ENCODE measurements around the gene MAPK6. TPM values are rescaled to one million over a fixed set of nuclear protein-coding genes. Genes with fewer than 3 reads are reported as not detected.

Gene MAPK6
- total and polyA plus RNA-seq, 2 of the 8 experiments (the other 6 are each of a cell fraction or from before 2014, with no cell fraction given): 22.6 to 108 TPM

DNA sequence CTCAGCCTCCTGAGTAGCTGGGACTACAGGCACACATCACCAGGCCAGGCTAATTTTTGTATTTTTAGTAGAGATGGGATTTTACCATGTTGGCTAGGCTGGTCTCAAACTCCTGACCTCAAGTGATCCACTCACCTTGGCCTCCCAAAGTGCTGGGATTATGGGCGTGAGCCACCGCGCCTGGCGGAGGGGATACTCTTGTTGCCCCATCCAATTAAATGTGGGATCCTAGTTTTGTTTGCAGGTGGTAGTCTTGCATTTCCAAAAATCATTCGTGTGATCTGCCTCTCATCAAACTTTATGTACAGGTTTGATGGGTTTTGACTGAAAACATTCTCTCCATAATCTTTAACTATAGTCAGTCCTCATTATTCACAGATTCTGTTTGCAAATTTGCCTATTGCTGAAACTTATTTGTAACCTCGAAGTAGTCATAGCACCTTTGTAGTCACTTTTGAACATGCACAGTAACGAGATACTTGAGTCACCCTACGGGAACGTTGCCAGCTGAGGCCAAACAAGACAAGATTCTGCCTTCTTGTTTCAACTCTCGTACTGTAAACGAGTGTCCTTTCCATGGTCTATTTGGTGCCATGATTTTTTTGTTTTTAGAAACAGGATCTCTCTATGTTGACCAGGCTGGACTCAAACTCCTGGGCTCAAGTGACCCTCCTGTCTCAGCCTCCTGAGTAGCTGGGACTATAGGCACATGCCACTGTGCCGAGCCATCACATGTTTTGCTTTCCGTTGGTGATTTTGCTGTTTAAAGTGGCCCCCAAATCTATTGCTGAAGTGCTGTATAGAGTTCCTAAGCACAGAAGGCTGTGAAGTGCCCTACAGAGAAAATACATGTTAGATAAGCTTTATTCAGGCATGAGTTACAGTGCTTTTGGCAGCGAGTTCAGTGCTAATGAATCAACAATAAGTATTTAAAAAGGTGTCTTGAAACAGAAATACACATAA lies 8.1 kb upstream of the MAPK6 start:
- Histone ChIP-seq H4K20me1 (replicated peaks in 1 of 2; ENCODE audit: control insufficient read depth in 1 of 2, insufficient read depth in 2 of 2, low read length in 2 of 2) (no peaks in the 10 kb centered on the region), H2BK5ac (ENCODE audit: low read depth, low read length) (no peak overlapping the region), H3K23me2 (ENCODE audit: low read depth, low read length) (no peaks in the 10 kb centered on the region), H3K9me3 (ENCODE audit: insufficient read depth in 2 of 2, low read depth in 1 of 2, low read length in 1 of 2) (no peaks in the 10 kb centered on the region), H3K27ac (ENCODE audit: low read depth, low read length) (no peak overlapping the region), H2AK5ac (ENCODE audit: low read depth, low read length) (no peak overlapping the region), H3K4ac (replicated peaks; ENCODE audit: insufficient read length, low read depth, low read length) (no peak overlapping the region), H3K9ac (replicated peaks in 1 of 4; ENCODE audit: extremely low read depth in 1 of 4, low read depth in 3 of 4, low read length in 3 of 4) (no peak overlapping the region), H3K79me2 (ENCODE audit: control insufficient read depth in 1 of 2, insufficient read depth in 2 of 2, low read length in 2 of 2) (no peaks in the 10 kb centered on the region), H2BK12ac (ENCODE audit: low read depth, low read length) (no peak overlapping the region), H3K23ac (ENCODE audit: insufficient read length) (no peak overlapping the region), H3K27me3 (replicated peaks in 1 of 4; ENCODE audit: control insufficient read depth in 3 of 4, extremely low read depth in 1 of 4, insufficient read depth in 3 of 4, low read length in 3 of 4) (no peaks in the 10 kb centered on the region), H2AFZ (ENCODE audit: low read length) (no peak overlapping the region), H2BK120ac (replicated peaks; ENCODE audit: low read depth, low read length) (no peak overlapping the region), H3K79me1 (ENCODE audit: low read depth, low read length) (no peaks in the 10 kb centered on the region), H3K4me2 (ENCODE audit: insufficient read depth in 1 of 2, low read depth in 2 of 2, low read length in 2 of 2) (no peak overlapping the region), H2BK20ac (ENCODE audit: low read length) (no peak overlapping the region), H3K56ac (replicated peaks; ENCODE audit: insufficient read length, low read depth, low read length) (no peak overlapping the region), H2BK15ac (ENCODE audit: low read length) (no peak overlapping the region), H4K8ac (ENCODE audit: extremely low read depth, insufficient read depth, low read length) (no peak overlapping the region), H4K91ac (replicated peaks; ENCODE audit: insufficient read length, low read length) (no peak overlapping the region), H3K18ac (ENCODE audit: extremely low read depth, low read length) (no peak overlapping the region), H3K4me1 (replicated peaks in 1 of 4; ENCODE audit: control insufficient read depth in 3 of 4, insufficient read depth in 4 of 4, low read length in 3 of 4) (no peaks in the 10 kb centered on the region), H3K14ac (ENCODE audit: insufficient read length) (no peak overlapping the region), H4K5ac (ENCODE audit: insufficient read length, low read depth, low read length) (no peak overlapping the region), H3K36me3 (ENCODE audit: control insufficient read depth in 2 of 4, insufficient read depth in 4 of 4, low read length in 3 of 4) (no peaks in the 10 kb centered on the region), H3K4me3 (ENCODE audit: extremely low read depth in 1 of 4, insufficient read depth in 2 of 4, low read depth in 3 of 4, low read length in 4 of 4) (no peak overlapping the region)
- DNase-seq (ENCODE audit: low read depth in 1 of 2, low spot score in 2 of 2) (no peak), FAIRE-seq (no peak)
- WGBS, 2 experiments (ENCODE audit: extremely low coverage in 1 of 2, insufficient coverage in 1 of 2, insufficient read length in 1 of 2, insufficient replicate concordance in 2 of 2, low coverage in 1 of 2, low lambda C conversion rate in 2 of 2, missing lambda C conversion rate in 1 of 2): 88% methylated on average over 14 of the region's 14 CpGs; no CpG with 5 or more reads in 1 of the 2 experiments
- POLR2A ChIA-PET (ENCODE audit: partially characterized antibody): no interaction called here
- CTCF ChIA-PET (ENCODE audit: partially characterized antibody): interaction anchor here (3.8 kb wide), 1 partner anchor 67 kb away, joined by 10 read pairs; no protein-coding TSS in a partner anchor
- TF ChIP-seq, protein P1, sequence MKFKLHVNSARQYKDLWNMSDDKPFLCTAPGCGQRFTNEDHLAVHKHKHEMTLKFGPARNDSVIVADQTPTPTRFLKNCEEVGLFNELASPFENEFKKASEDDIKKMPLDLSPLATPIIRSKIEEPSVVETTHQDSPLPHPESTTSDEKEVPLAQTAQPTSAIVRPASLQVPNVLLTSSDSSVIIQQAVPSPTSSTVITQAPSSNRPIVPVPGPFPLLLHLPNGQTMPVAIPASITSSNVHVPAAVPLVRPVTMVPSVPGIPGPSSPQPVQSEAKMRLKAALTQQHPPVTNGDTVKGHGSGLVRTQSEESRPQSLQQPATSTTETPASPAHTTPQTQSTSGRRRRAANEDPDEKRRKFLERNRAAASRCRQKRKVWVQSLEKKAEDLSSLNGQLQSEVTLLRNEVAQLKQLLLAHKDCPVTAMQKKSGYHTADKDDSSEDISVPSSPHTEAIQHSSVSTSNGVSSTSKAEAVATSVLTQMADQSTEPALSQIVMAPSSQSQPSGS (IDR thresholded peaks at IDR 0.05; ENCODE audit: low read length): no peak
- TF ChIP-seq BCL11A (IDR thresholded peaks at IDR 0.05; ENCODE audit: low read depth in 2 of 2, low read length in 2 of 2): no peak

Measured in H1 (cell line).